Smooth muscle cell (in vitro differentiated cells): ENCODE measurements around the gene MAML3. TPM values are rescaled to one million over a fixed set of nuclear protein-coding genes. Genes with fewer than 3 reads are reported as not detected.

Experiments
- DNase-seq: peaks from one replicate; lab custom pipeline; 2025; ENCODE audit not compliant: unreplicated experiment; lab: John Stamatoyannopoulos, UW
- H2AFZ ChIP-seq: fragments of 200-600 bp; sonication (generic); 2 replicates; pipeline ENCODE4 v1.6.0; 2016; ENCODE audit warnings: antibody characterized with exemption, low read depth, mild to moderate bottlenecking
- H3F3A ChIP-seq: fragments of 200-600 bp; sonication (generic); 2 replicates; pipeline ENCODE4 v1.6.0; 2017; ENCODE audit warnings: antibody characterized with exemption, low read depth
- H3K27ac ChIP-seq: fragments of 200-600 bp; sonication (generic); 2 replicates; pipeline ENCODE4 v1.5.1; 2016; ENCODE audit warnings: low read depth, mild to moderate bottlenecking
- H3K27me3 ChIP-seq: fragments of 200-600 bp; sonication (generic); 2 replicates; pipeline ENCODE4 v1.6.1; 2016; ENCODE audit warnings: low read depth, mild to moderate bottlenecking
- H3K36me3 ChIP-seq: fragments of 200-600 bp; sonication (generic); 2 replicates; pipeline ENCODE4 v1.5.1; 2016; ENCODE audit warnings: low read depth
- H3K4me1 ChIP-seq: fragments of 200-600 bp; sonication (generic); 2 replicates; pipeline ENCODE4 v1.5.1; 2016; ENCODE audit warnings: low read depth
- H3K4me2 ChIP-seq: fragments of 200-600 bp; sonication (generic); 2 replicates; pipeline ENCODE4 v1.6.0; 2016; ENCODE audit warnings: mild to moderate bottlenecking
- H3K4me3 ChIP-seq: fragments of 200-600 bp; sonication (generic); 2 replicates; pipeline ENCODE4 v1.5.1; 2016; ENCODE audit warnings: mild to moderate bottlenecking
- H3K79me2 ChIP-seq: fragments of 200-600 bp; sonication (generic); 2 replicates; pipeline ENCODE4 v1.6.0; 2016; ENCODE audit warnings: low read depth, mild to moderate bottlenecking
- H3K9ac ChIP-seq: fragments of 200-600 bp; sonication (generic); 2 replicates; pipeline ENCODE4 v1.6.0; 2016; ENCODE audit warnings: low read depth
- H3K9me3 ChIP-seq: fragments of 200-600 bp; sonication (generic); replicated peaks from 2 replicates; pipeline ENCODE4 v1.5.1; 2016; ENCODE audit warnings: low read depth
- H4K20me1 ChIP-seq: fragments of 200-600 bp; sonication (generic); 2 replicates; pipeline ENCODE4 v1.6.0; 2016; ENCODE audit warnings: low read depth
- CTCF ChIP-seq: fragments of 200-600 bp; sonication (generic); IDR thresholded peaks from 2 replicates; pipeline ENCODE4 v1.5.1; 2017; ENCODE audit warnings: borderline replicate concordance, mild to moderate bottlenecking, antibody characterized with exemption; ENCODE audit not compliant: insufficient read depth, poor library complexity, severe bottlenecking
- WGBS: methylation state at CpG from one replicate; pipeline ENCODE4 v1.1.7; 2016; ENCODE audit warnings: low lambda C conversion rate; 5-methylcytosine and 5-hydroxymethylcytosine counted together
- polyA plus RNA-seq: library from polyadenylated mRNA; unstranded; fragments of >200 nt; fragmentation: Nextera tagmentation; extraction: Ambion mirVana; gene quantifications from 2 replicates; pipeline ENCODE4 v1.2.1, GENCODE V29; 2016
- total RNA-seq: library from RNA; depleted of rRNA; stranded (reverse); fragments of >200 nt; gene quantifications from 2 replicates; pipeline ENCODE4 v1.2.3, GENCODE V29; 2014

The MAML3 gene
- total and polyA plus RNA-seq, 2 experiments from 2014 or later: 4.9 to 12.6 TPM

- no peaks in the 10 kb centered on the region for H3K9me3 ChIP-seq
- no peak overlapping the region for H3K4me3 ChIP-seq
- peaks cover 13% of the 10 kb centered on the region for H3K79me2 ChIP-seq
- TF ChIP-seq CTCF: no peak
- H3K27me3 ChIP-seq: no peaks in the 10 kb centered on the region
- H3F3A ChIP-seq: peaks cover 12% of the 10 kb centered on the region
- no peak for DNase-seq
- H3K4me2 ChIP-seq: no peak overlapping the region
- 78% methylated on average over 6 of the region's 6 CpGs for WGBS
- H2AFZ ChIP-seq: no peak overlapping the region
- peaks cover 19% of the 10 kb centered on the region for H3K4me1 ChIP-seq
- H3K36me3 ChIP-seq: no peaks in the 10 kb centered on the region
- H4K20me1 ChIP-seq: no peaks in the 10 kb centered on the region
- H3K27ac ChIP-seq: no peak overlapping the region
- no peak overlapping the region for H3K9ac ChIP-seq
Measured at GRCh38 chr4:139669890-139670289, 484.1 kb downstream of the MAML3 start.

GRCh38 chr4:139669335-139669734, 484.6 kb downstream of the MAML3 start:
- no peak overlapping the region for H3K4me3 ChIP-seq
- H2AFZ ChIP-seq: no peak overlapping the region
- DNase-seq: no peak
- H4K20me1 ChIP-seq: no peaks in the 10 kb centered on the region
- H3K9me3 ChIP-seq: no peaks in the 10 kb centered on the region
- H3K27me3 ChIP-seq: no peaks in the 10 kb centered on the region
- no peaks in the 10 kb centered on the region for H3K36me3 ChIP-seq
- no peak overlapping the region for H3K4me2 ChIP-seq
- H3F3A ChIP-seq: peaks cover 12% of the 10 kb centered on the region
- no peak for TF ChIP-seq CTCF
- no peak overlapping the region for H3K27ac ChIP-seq
- no peak overlapping the region for H3K9ac ChIP-seq
- 95% methylated on average over 6 of the region's 6 CpGs for WGBS
- H3K79me2 ChIP-seq: peaks cover 13% of the 10 kb centered on the region
- peaks cover 19% of the 10 kb centered on the region for H3K4me1 ChIP-seq

- Histone ChIP-seq H4K20me1 (no peaks in the 10 kb centered on the region), H3K4me3 (no peak overlapping the region), H3K27me3 (no peaks in the 10 kb centered on the region), H3K4me2 (no peak overlapping the region), H3K9ac (no peak overlapping the region), H3K9me3 (no peaks in the 10 kb centered on the region), H3F3A (peaks cover 12% of the 10 kb centered on the region), H2AFZ (no peak overlapping the region), H3K27ac (no peak overlapping the region), H3K79me2 (peaks cover 12% of the 10 kb centered on the region), H3K36me3 (no peaks in the 10 kb centered on the region), H3K4me1 (peaks cover 19% of the 10 kb centered on the region)
- no peak for DNase-seq
- TF ChIP-seq CTCF: no peak
- WGBS: 94% methylated on average over 4 of the region's 4 CpGs
Measured at GRCh38 chr4:139668658-139669201, 485.3 kb downstream of the MAML3 start.

- Histone ChIP-seq H3K36me3 (no peaks in the 10 kb centered on the region), H2AFZ (no peak overlapping the region), H3F3A (peaks cover 12% of the 10 kb centered on the region), H3K4me3 (no peak overlapping the region), H3K9ac (no peak overlapping the region), H3K27ac (no peak overlapping the region), H4K20me1 (no peaks in the 10 kb centered on the region), H3K9me3 (no peaks in the 10 kb centered on the region), H3K4me2 (no peak overlapping the region), H3K4me1 (peaks cover 19% of the 10 kb centered on the region), H3K79me2 (peaks cover 7% of the 10 kb centered on the region), H3K27me3 (no peaks in the 10 kb centered on the region)
- no peak for TF ChIP-seq CTCF
- no peak for DNase-seq
- 81% methylated on average over 2 of the region's 2 CpGs for WGBS
Measured at GRCh38 chr4:139668036-139668435, 485.9 kb downstream of the MAML3 start.
